Endothelial cell of hepatic sinusoid (primary cell): ENCODE data around the gene CETP.
"Not testable (repeated sequence)": the region's sequence is repeated elsewhere in the genome, so short reads cannot be mapped to it uniquely, and the experiment has no call there.

Experiments used
- in situ Hi-C: cut with HindIII; loops from 2 replicates; pipeline ENCODE4 v1.10.0; 2017; ENCODE audit warnings: low sequenced_read_pairs

CETP gene

GRCh38 chr16:56933828-56934598, 27.7 kb upstream of the CETP start:
- in situ Hi-C loops, result no loop called here

GRCh38 chr16:56934599-56935145, 27.1 kb upstream of the CETP start:
- in situ Hi-C loops, result not testable (repeated sequence)

GRCh38 chr16:56935201-56935600, 26.5 kb upstream of the CETP start:
- in situ Hi-C loops, result no loop called here

GRCh38 chr16:56936491-56936890, 25.3 kb upstream of the CETP start:
- in situ Hi-C loops, result no loop called here

GRCh38 chr16:56936950-56937349, 24.8 kb upstream of the CETP start:
- in situ Hi-C loops, result no loop called here

- in situ Hi-C loops, result no loop called here
Observed at GRCh38 chr16:56938664-56939513, 22.9 kb upstream of the CETP start.

- in situ Hi-C loops, result no loop called here
Observed at GRCh38 chr16:56939801-56940200, 21.9 kb upstream of the CETP start.

GRCh38 chr16:56941092-56941491, 20.7 kb upstream of the CETP start:
- in situ Hi-C loops, result no loop called here

GRCh38 chr16:56941856-56942331, 19.9 kb upstream of the CETP start:
- in situ Hi-C loops, result no loop called here

- in situ Hi-C loops, result no loop called here
Observed at GRCh38 chr16:56943761-56944375, 17.9 kb upstream of the CETP start.

GRCh38 chr16:56944954-56945839, 16.6 kb upstream of the CETP start:
- in situ Hi-C loops, result no loop called here

GRCh38 chr16:56945847-56946527, 15.8 kb upstream of the CETP start:
- in situ Hi-C loops, result no loop called here

- in situ Hi-C loops, result no loop called here
Observed at GRCh38 chr16:56946767-56947603, 14.8 kb upstream of the CETP start.

GRCh38 chr16:56947604-56947995, 14.2 kb upstream of the CETP start:
- in situ Hi-C loops, result no loop called here

GRCh38 chr16:56948234-56948633, 13.5 kb upstream of the CETP start:
- in situ Hi-C loops, result no loop called here

GRCh38 chr16:56950051-56950450, 11.7 kb upstream of the CETP start:
- in situ Hi-C loops, result loop anchor here (5.0 to 25.0 kb wide), 3 partner anchors 77 to 212 kb away; partner anchors contain the start of gene SLC12A3

GRCh38 chr16:56950455-56950854, 11.3 kb upstream of the CETP start:
- in situ Hi-C loops, result loop anchor here (5.0 to 25.0 kb wide), 3 partner anchors 77 to 212 kb away; partner anchors contain the start of gene SLC12A3
